MM.1S (cell line): ENCODE measurements around the gene GNLY.

Source experiments
- DNase-seq: peaks from one replicate; pipeline ENCODE4 v3.0.0-alpha.2; 2015
- H2AFZ ChIP-seq: fragments of 300-600 bp; sonication (generic); 2 replicates; pipeline ENCODE4 v1.6.0; 2016; ENCODE audit warnings: antibody characterized with exemption, low read length
- H3F3A ChIP-seq: fragments of 300-600 bp; sonication (generic); 2 replicates; pipeline ENCODE4 v1.6.1; 2016; ENCODE audit warnings: mild to moderate bottlenecking, antibody characterized with exemption, low read length, moderate library complexity, mixed read lengths; ENCODE audit not compliant: insufficient read depth
- H3K27ac ChIP-seq: fragments of 300-600 bp; sonication (generic); 2 replicates; pipeline ENCODE4 v1.5.1; 2016; ENCODE audit warnings: mild to moderate bottlenecking, low read length
- H3K27me3 ChIP-seq: fragments of 300-600 bp; sonication (generic); replicated peaks from 2 replicates; pipeline ENCODE4 v1.6.0; 2016; ENCODE audit warnings: low read length; ENCODE audit not compliant: insufficient read depth
- H3K36me3 ChIP-seq: fragments of 300-600 bp; sonication (generic); replicated peaks from 2 replicates; pipeline ENCODE4 v1.6.1; 2016; ENCODE audit warnings: mild to moderate bottlenecking, low read length, mixed read lengths; ENCODE audit not compliant: insufficient read depth
- H3K4me1 ChIP-seq: fragments of 300-600 bp; sonication (generic); 2 replicates; pipeline ENCODE4 v1.6.1; 2016; ENCODE audit warnings: low read length, mixed read lengths
- H3K4me2 ChIP-seq: fragments of 300-600 bp; sonication (generic); 2 replicates; pipeline ENCODE4 v1.6.0; 2016; ENCODE audit warnings: low read depth, low read length
- H3K4me3 ChIP-seq: fragments of 300-600 bp; sonication (generic); 2 replicates; pipeline ENCODE4 v1.5.1; 2016; ENCODE audit warnings: low read length, mixed read lengths
- H3K79me2 ChIP-seq: fragments of 300-600 bp; sonication (generic); 2 replicates; pipeline ENCODE4 v1.6.1; 2016; ENCODE audit warnings: mixed run types, low read length, mixed read lengths
- H3K9ac ChIP-seq: fragments of 300-600 bp; sonication (generic); 2 replicates; pipeline ENCODE4 v1.6.1; 2016; ENCODE audit warnings: low read length, mixed read lengths
- H3K9me2 ChIP-seq: fragments of 300-600 bp; sonication (generic); replicated peaks from 2 replicates; pipeline ENCODE4 v1.6.1; 2016; ENCODE audit warnings: mild to moderate bottlenecking, low read length, mixed read lengths; ENCODE audit not compliant: insufficient read depth
- H3K9me3 ChIP-seq: fragments of 300-600 bp; sonication (generic); replicated peaks from 2 replicates; pipeline ENCODE4 v1.6.1; 2016; ENCODE audit warnings: mild to moderate bottlenecking, low read length, mixed read lengths; ENCODE audit not compliant: insufficient read depth
- H4K20me1 ChIP-seq: fragments of 300-600 bp; sonication (generic); 2 replicates; pipeline ENCODE4 v1.6.1; 2016; ENCODE audit warnings: mild to moderate bottlenecking, low read length, moderate library complexity, mixed read lengths; ENCODE audit not compliant: insufficient read depth
- CTCF ChIP-seq: fragments of 300-600 bp; sonication (generic); IDR thresholded peaks from 2 replicates; pipeline ENCODE4 v1.5.1; 2016; ENCODE audit warnings: antibody characterized with exemption, low read length, mixed read lengths
- EZH2 ChIP-seq: fragments of 300-600 bp; sonication (generic); optimal IDR thresholded peaks from 2 replicates; pipeline ENCODE3; 2017; ENCODE audit warnings: low read depth, mild to moderate bottlenecking, antibody characterized with exemption, low read length, mixed read lengths
- EZH2phosphoT487 ChIP-seq: fragments of 300-600 bp; sonication (generic); IDR thresholded peaks from 2 replicates; pipeline ENCODE4 v1.6.1; 2018; ENCODE audit warnings: antibody characterized with exemption, low read length

GNLY gene

GRCh38 chr2:85716346-85716914, 22.3 kb downstream of the GNLY start:
- Histone ChIP-seq H3K36me3 (no peaks in the 10 kb centered on the region), H3F3A (no peaks in the 10 kb centered on the region), H3K4me2 (no peak overlapping the region), H2AFZ (no peak overlapping the region), H3K27ac (no peak overlapping the region), H3K4me1 (no peaks in the 10 kb centered on the region), H3K9me3 (no peaks in the 10 kb centered on the region), H4K20me1 (no peaks in the 10 kb centered on the region), H3K79me2 (no peaks in the 10 kb centered on the region), H3K4me3 (no peak overlapping the region), H3K27me3 (no peaks in the 10 kb centered on the region), H3K9me2 (no peaks in the 10 kb centered on the region), H3K9ac (no peak overlapping the region)
- no peak for TF ChIP-seq CTCF
- no peak for TF ChIP-seq EZH2
- TF ChIP-seq EZH2phosphoT487: no peak
- no peak for DNase-seq

GRCh38 chr2:85717308-85718008, 23.3 kb downstream of the GNLY start:
- DNase-seq: no peak
- H3K4me1 ChIP-seq: no peaks in the 10 kb centered on the region

GRCh38 chr2:85718009-85718391, 23.8 kb downstream of the GNLY start:
- DNase-seq: no peak
- Histone ChIP-seq H3K4me2 (no peak overlapping the region), H3F3A (no peaks in the 10 kb centered on the region), H3K27me3 (no peaks in the 10 kb centered on the region), H3K4me3 (no peak overlapping the region), H4K20me1 (no peaks in the 10 kb centered on the region), H3K36me3 (no peaks in the 10 kb centered on the region), H2AFZ (no peak overlapping the region), H3K9me2 (no peaks in the 10 kb centered on the region), H3K27ac (no peak overlapping the region), H3K9me3 (no peaks in the 10 kb centered on the region), H3K9ac (no peak overlapping the region), H3K4me1 (no peaks in the 10 kb centered on the region), H3K79me2 (no peaks in the 10 kb centered on the region)
- TF ChIP-seq CTCF (peak; percentile 29), EZH2phosphoT487 (no peak), EZH2 (no peak)

More at GRCh38 chr2:85717308-85718008, 23.3 kb downstream of the GNLY start:
- no peaks in the 10 kb centered on the region for H3K36me3 ChIP-seq
- no peak overlapping the region for H3K4me3 ChIP-seq
- H3K27me3 ChIP-seq: no peaks in the 10 kb centered on the region
- no peaks in the 10 kb centered on the region for H3F3A ChIP-seq
- H3K79me2 ChIP-seq: no peaks in the 10 kb centered on the region
- H3K9ac ChIP-seq: no peak overlapping the region
- H3K9me2 ChIP-seq: no peaks in the 10 kb centered on the region
- no peak for TF ChIP-seq CTCF
- H3K27ac ChIP-seq: no peak overlapping the region
- no peak overlapping the region for H3K4me2 ChIP-seq
- H4K20me1 ChIP-seq: no peaks in the 10 kb centered on the region
- no peaks in the 10 kb centered on the region for H3K9me3 ChIP-seq
- no peak overlapping the region for H2AFZ ChIP-seq
